Measurements from ENCODE around the gene ANXA6.

The ANXA6 gene

DNA sequence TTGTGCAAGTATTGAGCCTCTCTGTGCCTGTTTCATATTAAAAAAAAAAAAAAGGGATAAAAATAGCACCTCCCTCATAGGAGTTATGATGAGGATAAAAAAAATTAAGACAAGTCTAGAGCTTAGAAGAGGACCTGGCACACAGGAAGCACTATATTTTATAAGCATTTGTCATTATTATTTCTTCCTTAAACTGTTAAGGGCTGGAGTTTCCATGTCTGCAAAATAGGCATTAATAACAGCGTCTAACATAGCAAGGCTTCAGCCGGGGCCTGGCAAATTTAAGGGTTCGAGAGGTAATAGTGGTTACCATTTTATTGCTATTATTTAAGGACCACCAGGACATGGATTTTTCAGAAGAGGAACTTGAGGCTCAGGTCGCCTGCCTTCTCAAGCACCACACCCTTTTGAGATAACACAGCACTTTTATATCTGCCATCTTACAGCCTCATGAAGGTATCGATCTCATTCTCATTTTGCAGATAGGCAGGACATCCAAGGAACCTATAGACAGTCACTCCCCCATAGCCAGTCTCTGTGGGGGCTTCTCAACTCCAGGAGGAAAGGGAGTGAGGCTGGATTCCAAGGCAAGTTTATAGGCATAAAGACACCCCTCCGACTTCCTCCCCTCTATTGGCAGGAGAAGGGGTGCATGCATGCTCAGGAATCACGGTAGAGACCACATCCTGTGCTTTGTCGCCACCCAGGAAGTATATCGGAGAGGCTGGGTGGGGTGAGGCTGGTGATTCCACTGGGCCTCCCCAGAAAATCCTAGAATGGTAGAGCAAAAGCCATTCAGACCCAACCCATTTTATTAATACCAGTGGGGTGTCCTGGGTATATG is 2.4 kb downstream of the ANXA6 start:
- peak in 1 of 4 experiments; percentile 39 for DNase-seq (ENCODE audit: low read depth in 4 of 4, low spot score in 1 of 4)

GRCh38 chr5:151153766-151154272 is 3.8 kb downstream of the ANXA6 start:
- DNase-seq (ENCODE audit: low read depth in 4 of 4, low spot score in 1 of 4) = peak in 1 of 4 experiments; percentile 50

DNA sequence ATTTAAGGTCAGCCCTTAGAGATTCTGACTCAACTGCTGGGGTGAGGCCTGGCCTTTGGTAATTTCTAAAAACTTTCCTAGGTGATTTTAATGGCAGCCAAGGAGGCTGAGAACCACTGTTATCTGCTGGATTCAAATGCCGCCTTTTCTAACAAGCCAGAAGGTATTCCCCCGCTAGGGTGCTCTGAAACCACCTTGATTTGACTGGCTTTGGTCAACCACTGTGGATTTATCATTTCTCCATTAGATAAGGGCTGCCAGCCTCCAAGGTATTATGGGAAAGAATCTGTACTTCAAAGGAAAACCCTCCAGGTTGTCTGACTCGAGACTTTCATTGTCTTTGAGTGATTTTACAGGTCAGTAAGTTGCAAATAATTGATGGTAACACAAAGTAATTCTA is 4.3 kb downstream of the ANXA6 start:
- DNase-seq (ENCODE audit: low read depth in 4 of 4, low spot score in 1 of 4) = no peak

- DNase-seq (ENCODE audit: low read depth in 4 of 4, low spot score in 1 of 4) = peak in 1 of 4 experiments; percentile 61
Observed at GRCh38 chr5:151151793-151152192, 5.8 kb downstream of the ANXA6 start.

GRCh38 chr5:151151263-151151660 is 6.3 kb downstream of the ANXA6 start:
- no peak for DNase-seq (ENCODE audit: low read depth in 4 of 4, low spot score in 1 of 4)

GRCh38 chr5:151150471-151151262 is 6.9 kb downstream of the ANXA6 start:
- peak in 2 of 4 experiments; percentile 54 to 63 for DNase-seq (ENCODE audit: low read depth in 4 of 4, low spot score in 1 of 4)

GRCh38 chr5:151148583-151148982 is 9.0 kb downstream of the ANXA6 start:
- DNase-seq (ENCODE audit: low read depth in 4 of 4, low spot score in 1 of 4) = no peak

GRCh38 chr5:151147033-151147432 is 10.5 kb downstream of the ANXA6 start:
- no peak for DNase-seq (ENCODE audit: low read depth in 4 of 4, low spot score in 1 of 4)

GRCh38 chr5:151146061-151146460 is 11.5 kb downstream of the ANXA6 start:
- no peak for DNase-seq (ENCODE audit: low read depth in 4 of 4, low spot score in 1 of 4)

GRCh38 chr5:151144922-151145321 is 12.7 kb downstream of the ANXA6 start:
- no peak for DNase-seq (ENCODE audit: low read depth in 4 of 4, low spot score in 1 of 4)

GRCh38 chr5:151144275-151144674 is 13.3 kb downstream of the ANXA6 start:
- DNase-seq (ENCODE audit: low read depth in 4 of 4, low spot score in 1 of 4) = no peak

GRCh38 chr5:151143645-151144044 is 13.9 kb downstream of the ANXA6 start:
- DNase-seq (ENCODE audit: low read depth in 4 of 4, low spot score in 1 of 4) = no peak

GRCh38 chr5:151142933-151143332 is 14.6 kb downstream of the ANXA6 start:
- no peak for DNase-seq (ENCODE audit: low read depth in 4 of 4, low spot score in 1 of 4)

- DNase-seq (ENCODE audit: low read depth in 4 of 4, low spot score in 1 of 4) = peak in 1 of 4 experiments; percentile 59
Observed at GRCh38 chr5:151141535-151141934, 16.0 kb downstream of the ANXA6 start.

GRCh38 chr5:151140686-151141459 is 16.7 kb downstream of the ANXA6 start:
- no peak for DNase-seq (ENCODE audit: low read depth in 4 of 4, low spot score in 1 of 4)

GRCh38 chr5:151139646-151140045 is 17.9 kb downstream of the ANXA6 start:
- DNase-seq (ENCODE audit: low read depth in 4 of 4, low spot score in 1 of 4) = no peak

DNA sequence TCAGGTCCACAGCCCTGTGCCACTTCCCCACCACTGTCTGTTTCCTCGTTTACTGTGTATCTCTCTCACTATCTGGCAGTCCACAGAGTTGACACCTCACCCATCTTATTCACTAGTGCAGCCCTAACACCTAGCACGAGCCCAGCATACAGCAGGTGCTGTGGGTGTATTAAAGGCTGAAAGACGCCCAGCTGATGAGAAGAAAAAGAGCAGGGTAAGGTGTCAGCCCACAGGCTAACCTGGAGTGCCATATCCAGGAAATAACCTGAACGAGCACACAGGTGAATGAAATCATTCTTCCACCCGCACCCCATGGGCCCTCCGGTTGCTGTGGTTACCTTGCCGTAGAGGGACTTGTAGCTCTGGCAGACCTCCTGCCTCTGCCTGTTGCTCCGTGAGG is 18.6 kb downstream of the ANXA6 start:
- DNase-seq (ENCODE audit: low read depth in 4 of 4, low spot score in 1 of 4) = no peak

GRCh38 chr5:151138114-151138513 is 19.5 kb downstream of the ANXA6 start:
- no peak for DNase-seq (ENCODE audit: low read depth in 4 of 4, low spot score in 1 of 4)

DNA sequence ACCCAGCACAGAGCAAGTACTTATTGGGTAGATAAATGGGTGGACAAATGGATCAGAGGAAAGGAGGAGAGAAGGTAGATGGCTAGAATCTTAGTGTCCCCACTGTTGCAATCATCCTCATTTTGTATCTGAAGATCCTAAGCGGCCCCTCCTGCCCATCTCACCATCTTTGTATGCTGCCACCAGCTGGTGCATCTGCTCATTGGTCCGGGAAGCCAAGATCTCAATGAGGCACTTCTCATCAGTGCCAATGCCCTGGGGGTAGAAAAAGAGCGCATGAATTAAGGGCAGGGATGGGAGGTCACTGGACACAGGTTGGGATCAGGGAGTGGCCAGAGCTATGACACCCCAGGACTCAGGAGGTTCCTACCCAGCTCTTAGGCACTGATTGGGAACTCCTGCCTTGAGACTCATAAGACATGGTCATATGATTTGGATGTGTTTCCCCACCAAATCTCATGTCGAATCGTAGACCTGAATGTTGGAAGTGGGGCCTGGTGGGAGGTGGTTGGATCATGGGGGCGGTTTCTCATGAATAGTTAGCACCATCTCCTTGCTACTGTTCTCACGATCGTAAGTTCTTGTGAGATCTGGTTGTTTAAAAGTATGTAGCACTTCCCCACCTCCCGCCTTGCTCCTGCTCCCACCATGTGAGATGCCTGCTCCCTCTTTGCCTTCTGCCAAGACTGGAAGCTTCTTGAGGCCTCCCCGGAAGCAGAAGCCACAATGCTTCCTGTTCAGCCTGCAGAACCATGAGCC is 20.3 kb downstream of the ANXA6 start:
- no peak for DNase-seq (ENCODE audit: low read depth in 4 of 4, low spot score in 1 of 4)

- DNase-seq (ENCODE audit: low read depth in 4 of 4, low spot score in 1 of 4) = no peak
Observed at GRCh38 chr5:151134228-151134627, 23.4 kb downstream of the ANXA6 start.

Measured in stimulated activated CD4-positive, alpha-beta T cell treated with anti-CD3 and anti-CD28 coated beads, Interleukin-1b, Interleukin-23, amount 100 ng/mL, for 24 hours (primary cell).